ENCODE data around the gene MMP24. TPM values are rescaled to one million over a fixed set of nuclear protein-coding genes. Genes with fewer than 3 reads are reported as not detected.
"Not testable (repeated sequence)": the region's sequence is repeated elsewhere in the genome, so short reads cannot be mapped to it uniquely, and the experiment has no call there.

The MMP24 gene
- total RNA-seq, 2 experiments from 2014 or later: not detected

DNA sequence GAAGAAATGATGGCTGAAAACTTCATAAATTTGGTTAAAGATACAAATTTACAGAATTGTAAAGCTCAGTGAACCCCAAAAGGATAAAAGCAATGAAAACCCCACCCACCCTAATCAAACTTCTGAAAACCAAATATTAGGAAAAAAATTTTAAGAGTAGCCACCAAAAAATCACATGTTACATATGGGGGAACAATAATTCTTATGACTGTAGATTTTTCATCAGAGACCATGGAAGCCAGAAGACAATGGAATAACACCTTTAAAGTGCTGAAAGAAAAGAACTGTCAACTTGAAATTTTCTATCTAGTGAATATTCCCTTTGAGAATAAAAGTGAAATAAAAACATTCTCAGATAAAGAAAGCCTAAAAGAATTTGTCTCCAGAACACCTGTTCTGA lies 30.2 kb upstream of the MMP24 start:
- no peaks in the 10 kb centered on the region for H3K4me1 Mint-ChIP-seq (ENCODE audit: low read depth)
- ChIA-PET CTCF (interaction anchor here (2.3 kb wide), 1 partner anchor 100 kb away, joined by 6 read pairs; no protein-coding TSS in a partner anchor), POLR2A (no interaction called here)
- H3K27me3 Mint-ChIP-seq: no peaks in the 10 kb centered on the region
- peaks cover 25% of the 10 kb centered on the region for H3K9me3 Mint-ChIP-seq
- H3K36me3 Mint-ChIP-seq: peaks cover 23% of the 10 kb centered on the region
- intact Hi-C loops (cut with micrococcal nuclease): no loop called here
- H3K4me3 Mint-ChIP-seq: no peak overlapping the region
- H3K27ac Mint-ChIP-seq: no peak overlapping the region
- DNase-seq: no peak

- Mint-ChIP-seq H3K4me1 (ENCODE audit: low read depth) (no peaks in the 10 kb centered on the region), H3K36me3 (peaks cover 23% of the 10 kb centered on the region), H3K27me3 (no peaks in the 10 kb centered on the region), H3K4me3 (no peak overlapping the region), H3K9me3 (peaks cover 25% of the 10 kb centered on the region), H3K27ac (no peak overlapping the region)
- ChIA-PET CTCF (no interaction called here), POLR2A (no interaction called here)
- intact Hi-C loops (cut with micrococcal nuclease): loop anchor here (10.0 kb wide), 1 partner anchor 245 kb away; the partner anchor contains the start of genes GSS and MYH7B
- DNase-seq: no peak
Observed at GRCh38 chr20:35199740-35200139, 26.8 kb upstream of the MMP24 start.

GRCh38 chr20:35200267-35200666 lies 26.2 kb upstream of the MMP24 start:
- ChIA-PET POLR2A (no interaction called here), CTCF (no interaction called here)
- H3K9me3 Mint-ChIP-seq: peaks cover 25% of the 10 kb centered on the region
- H3K27me3 Mint-ChIP-seq: no peaks in the 10 kb centered on the region
- H3K4me1 Mint-ChIP-seq (ENCODE audit: low read depth): no peaks in the 10 kb centered on the region
- H3K4me3 Mint-ChIP-seq: no peak overlapping the region
- intact Hi-C loops (cut with micrococcal nuclease): loop anchor here (10.0 kb wide), 1 partner anchor 245 kb away; the partner anchor contains the start of genes GSS and MYH7B
- H3K36me3 Mint-ChIP-seq: peaks cover 21% of the 10 kb centered on the region
- no peak overlapping the region for H3K27ac Mint-ChIP-seq
- no peak for DNase-seq

- DNase-seq; H3K4me1 Mint-ChIP-seq (ENCODE audit: low read depth); POLR2A ChIA-PET; H3K27ac Mint-ChIP-seq; H3K27me3 Mint-ChIP-seq; H3K4me3 Mint-ChIP-seq; CTCF ChIA-PET: not testable (repeated sequence)
- intact Hi-C loops (cut with micrococcal nuclease): loop anchor here (10.0 kb wide), 1 partner anchor 247 kb away; the partner anchor contains the start of genes GSS and MYH7B
- Mint-ChIP-seq H3K36me3 (peaks cover 19% of the 10 kb centered on the region), H3K9me3 (peaks cover 20% of the 10 kb centered on the region)
Observed at GRCh38 chr20:35201467-35201866, 25.0 kb upstream of the MMP24 start.

- DNase-seq: no peak
- Mint-ChIP-seq H3K27ac (no peak overlapping the region), H3K9me3 (no peaks in the 10 kb centered on the region), H3K27me3 (no peaks in the 10 kb centered on the region), H3K4me1 (ENCODE audit: low read depth) (no peaks in the 10 kb centered on the region), H3K4me3 (no peak overlapping the region), H3K36me3 (no peaks in the 10 kb centered on the region)
- intact Hi-C loops (cut with micrococcal nuclease): loop anchor here (10.0 kb wide), 1 partner anchor 252 kb away; the partner anchor contains the start of genes GSS and MYH7B
- CTCF ChIA-PET: interaction anchor here (3.9 to 5.1 kb wide), 2 partner anchors 62 to 111 kb away, joined by 22 to 64 read pairs; no protein-coding TSS in a partner anchor
- POLR2A ChIA-PET: no interaction called here
Observed at GRCh38 chr20:35206802-35207201, 19.7 kb upstream of the MMP24 start.

DNA sequence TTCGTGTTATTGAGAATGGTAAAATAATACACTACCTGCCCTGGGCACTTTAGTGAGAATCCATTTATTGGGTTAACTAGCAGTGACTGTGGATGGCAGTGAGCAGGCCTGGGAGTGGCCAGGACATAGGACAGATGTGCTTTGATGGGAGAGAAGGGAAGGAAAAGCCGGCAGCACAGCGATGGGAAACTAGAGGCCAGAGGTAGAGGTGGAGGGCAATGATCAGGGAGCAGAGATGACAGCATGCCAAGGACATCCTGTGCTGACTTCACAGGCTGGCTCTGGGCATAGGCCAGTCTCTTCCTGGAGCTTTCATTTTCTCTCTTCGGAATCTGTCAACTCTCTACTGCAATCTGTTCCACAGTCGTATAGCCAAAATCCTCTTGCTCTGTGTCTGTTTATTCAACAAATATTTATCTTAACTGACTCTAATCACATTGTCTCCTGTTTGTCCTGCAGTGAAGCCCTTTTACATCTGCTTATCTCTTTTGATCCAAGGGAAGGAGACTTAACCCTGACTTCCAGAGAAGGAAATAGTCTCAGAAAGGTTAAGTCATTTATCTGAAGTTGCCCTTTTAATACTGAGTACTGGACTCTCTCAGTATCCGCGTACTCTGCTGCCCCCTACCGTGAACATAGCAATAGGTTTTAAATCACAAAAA lies 18.4 kb upstream of the MMP24 start:
- Mint-ChIP-seq H3K9me3 (no peaks in the 10 kb centered on the region), H3K4me1 (ENCODE audit: low read depth) (no peaks in the 10 kb centered on the region), H3K36me3 (no peaks in the 10 kb centered on the region), H3K4me3 (no peak overlapping the region), H3K27ac (no peak overlapping the region), H3K27me3 (no peaks in the 10 kb centered on the region)
- intact Hi-C loops (cut with micrococcal nuclease): loop anchor here (1.0 to 10.0 kb wide), 4 partner anchors 63 to 374 kb away; partner anchors contain the start of genes GSS and MYH7B
- ChIA-PET CTCF (interaction anchor here (0.6 to 5.1 kb wide), 11 partner anchors 11 to 234 kb away, joined by 3 to 64 read pairs (median 3); partner anchors contain the start of genes EDEM2 and GDF5), POLR2A (no interaction called here)
- DNase-seq: peak; percentile 83

DNA sequence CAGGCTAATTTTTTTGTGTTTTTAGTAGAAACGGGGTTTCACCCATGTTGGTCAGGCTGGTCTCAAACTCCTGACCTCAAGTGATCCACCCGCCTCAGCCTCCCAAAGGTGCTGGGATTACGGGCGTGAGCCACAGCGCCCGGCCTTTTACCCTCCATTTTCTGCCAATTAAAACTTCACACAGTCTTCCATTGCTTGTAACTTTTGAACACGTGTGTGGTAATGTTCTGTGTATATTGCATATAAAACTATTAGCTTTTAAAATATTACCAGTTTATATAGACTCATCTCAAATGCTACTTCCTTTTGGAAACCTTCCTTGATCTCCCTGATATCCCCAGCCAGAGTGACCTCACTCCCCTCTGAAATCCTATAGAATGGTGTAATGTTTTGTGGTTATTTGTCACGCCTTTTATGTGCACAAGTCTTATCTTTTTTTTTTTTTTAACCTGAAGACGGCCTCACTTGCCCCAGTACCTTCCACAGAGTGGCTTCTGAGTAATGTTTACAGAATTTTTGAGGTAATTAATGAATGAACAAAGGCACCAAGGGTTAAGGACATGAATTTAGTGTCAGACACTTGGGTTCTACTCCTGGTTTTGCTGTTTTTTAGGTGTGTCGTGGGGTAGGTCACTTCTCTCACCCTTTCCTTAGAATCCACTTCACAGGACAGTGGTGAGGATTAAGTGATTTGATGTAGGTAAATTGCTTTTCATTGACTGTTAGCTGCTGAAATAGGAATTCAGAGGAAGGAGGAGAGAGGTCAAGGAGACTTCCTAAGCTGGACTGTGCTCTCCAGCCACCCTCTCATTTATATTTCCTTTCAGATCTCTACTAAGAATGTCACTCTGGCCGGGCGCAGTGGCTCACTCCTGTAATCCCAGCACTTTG lies 11.2 kb upstream of the MMP24 start:
- Mint-ChIP-seq H3K27ac (no peak overlapping the region), H3K27me3 (no peaks in the 10 kb centered on the region), H3K4me1 (ENCODE audit: low read depth) (no peaks in the 10 kb centered on the region), H3K36me3 (no peaks in the 10 kb centered on the region), H3K9me3 (no peaks in the 10 kb centered on the region), H3K4me3 (no peak overlapping the region)
- intact Hi-C loops (cut with micrococcal nuclease): no loop called here
- ChIA-PET POLR2A (no interaction called here), CTCF (no interaction called here)
- DNase-seq: no peak

- CTCF ChIA-PET: interaction anchor here (0.8 kb wide), 2 partner anchors 69 to 122 kb away, joined by 3 read pairs; partner anchors contain the start of gene EDEM2
- Mint-ChIP-seq H3K27me3 (no peaks in the 10 kb centered on the region), H3K9me3 (no peaks in the 10 kb centered on the region), H3K4me1 (ENCODE audit: low read depth) (no peaks in the 10 kb centered on the region), H3K4me3 (no peak overlapping the region), H3K36me3 (no peaks in the 10 kb centered on the region), H3K27ac (no peak overlapping the region)
- DNase-seq: no peak
- POLR2A ChIA-PET: no interaction called here
- intact Hi-C loops (cut with micrococcal nuclease): no loop called here
Observed at GRCh38 chr20:35216541-35216940, 9.9 kb upstream of the MMP24 start.

DNA sequence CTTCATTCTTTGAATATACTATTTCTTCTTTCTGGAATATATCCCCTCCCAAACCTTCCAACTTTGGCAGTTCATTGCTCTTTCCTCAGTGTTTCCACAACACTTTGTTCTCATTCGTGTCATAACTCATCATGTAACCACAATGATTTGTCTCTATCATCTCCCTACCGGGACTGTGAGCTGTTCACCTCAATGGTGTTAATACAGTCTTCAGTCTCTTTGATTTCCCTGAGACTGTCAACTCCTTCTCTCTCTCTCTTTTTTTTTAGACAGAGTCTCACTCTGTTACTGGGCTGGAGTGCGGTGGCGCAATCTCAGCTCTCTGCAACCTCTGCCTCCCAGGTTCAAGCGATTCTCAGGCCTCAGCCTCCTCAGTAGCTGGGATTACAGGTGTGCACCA lies 2.5 kb upstream of the MMP24 start:
- peaks cover 7% of the 10 kb centered on the region for H3K4me1 Mint-ChIP-seq (ENCODE audit: low read depth)
- no peak for DNase-seq
- no peak overlapping the region for H3K27ac Mint-ChIP-seq
- H3K27me3 Mint-ChIP-seq: peaks cover 21% of the 10 kb centered on the region
- POLR2A ChIA-PET: interaction anchor here (0.6 kb wide), 1 partner anchor 189 kb away, joined by 3 read pairs; no protein-coding TSS in a partner anchor
- H3K9me3 Mint-ChIP-seq: peaks cover 2% of the 10 kb centered on the region
- H3K4me3 Mint-ChIP-seq: no peak overlapping the region
- peaks cover 5% of the 10 kb centered on the region for H3K36me3 Mint-ChIP-seq
- intact Hi-C loops (cut with micrococcal nuclease): no loop called here
- CTCF ChIA-PET: interaction anchor here (0.7 to 1.6 kb wide), 3 partner anchors 14 to 54 kb away, joined by 3 to 6 read pairs (median 4); partner anchors contain the start of gene MMP24OS

DNA sequence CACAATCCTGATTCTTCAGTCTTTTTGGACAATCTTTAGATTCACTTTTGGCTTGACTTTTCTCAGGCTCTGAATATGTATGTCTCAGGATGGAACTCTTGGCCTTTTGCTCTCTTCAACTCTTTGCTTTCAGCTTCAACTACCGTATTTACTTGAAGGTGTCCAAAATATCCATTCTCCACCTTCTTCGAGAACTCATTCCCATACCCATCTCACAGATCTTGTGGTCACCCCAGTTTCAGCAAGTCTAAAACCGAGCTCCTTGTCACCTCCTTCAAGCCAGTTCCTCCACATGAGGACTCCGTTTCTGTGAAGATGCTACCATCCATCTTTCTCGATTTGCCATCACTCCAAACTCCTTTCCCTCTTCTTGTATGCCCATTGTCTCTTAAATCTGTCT lies 2.0 kb upstream of the MMP24 start:
- H3K36me3 Mint-ChIP-seq: peaks cover 6% of the 10 kb centered on the region
- ChIA-PET POLR2A (interaction anchor here (0.6 kb wide), 1 partner anchor 189 kb away, joined by 3 read pairs; no protein-coding TSS in a partner anchor), CTCF (interaction anchor here (0.7 to 1.6 kb wide), 2 partner anchors 16 to 53 kb away, joined by 3 to 6 read pairs; partner anchors contain the start of gene MMP24OS)

GRCh38 chr20:35225319-35226125 lies 968 bp upstream of the MMP24 start:
- Mint-ChIP-seq H3K27ac (no peak overlapping the region), H3K36me3 (peaks cover 8% of the 10 kb centered on the region), H3K27me3 (peaks cover 27% of the 10 kb centered on the region), H3K4me3 (peak overlapping the region; percentile 42), H3K9me3 (peaks cover 2% of the 10 kb centered on the region), H3K4me1 (ENCODE audit: low read depth) (peaks cover 7% of the 10 kb centered on the region)
- intact Hi-C loops (cut with micrococcal nuclease): no loop called here
- POLR2A ChIA-PET: no interaction called here
- CTCF ChIA-PET: interaction anchor here (1.0 kb wide), 1 partner anchor 15 kb away, joined by 4 read pairs; no protein-coding TSS in a partner anchor
- no peak for DNase-seq

More for the DNA sequence above, 2.0 kb upstream of the MMP24 start:
- Mint-ChIP-seq H3K27me3 (peaks cover 26% of the 10 kb centered on the region), H3K9me3 (peaks cover 2% of the 10 kb centered on the region), H3K27ac (no peak overlapping the region), H3K4me1 (ENCODE audit: low read depth) (peaks cover 7% of the 10 kb centered on the region), H3K4me3 (no peak overlapping the region)
- intact Hi-C loops (cut with micrococcal nuclease): no loop called here
- DNase-seq: no peak

All from activated CD4-positive, alpha-beta memory T cell treated with anti-CD3 and anti-CD28 coated beads for 36 hours (primary cell).